ENCODE measurements around the gene GABBR1.

Gene GABBR1

GRCh38 chr6:29561606-29562181 is 71.3 kb downstream of the GABBR1 start:
- no peak for DNase-seq

- DNase-seq: no peak
These were observed 71.9 kb downstream of the GABBR1 start for GRCh38 chr6:29561091-29561490.

- no peak for DNase-seq
These were observed 73.3 kb downstream of the GABBR1 start, which contains the start of gene UBD for GRCh38 chr6:29559524-29560287. UBD (minus strand) TSS chr6:29559732; CDS start chr6:29559701, 31 bp downstream.

GRCh38 chr6:29558439-29559079 is 74.4 kb downstream of the GABBR1 start:
- no peak for DNase-seq

DNA sequence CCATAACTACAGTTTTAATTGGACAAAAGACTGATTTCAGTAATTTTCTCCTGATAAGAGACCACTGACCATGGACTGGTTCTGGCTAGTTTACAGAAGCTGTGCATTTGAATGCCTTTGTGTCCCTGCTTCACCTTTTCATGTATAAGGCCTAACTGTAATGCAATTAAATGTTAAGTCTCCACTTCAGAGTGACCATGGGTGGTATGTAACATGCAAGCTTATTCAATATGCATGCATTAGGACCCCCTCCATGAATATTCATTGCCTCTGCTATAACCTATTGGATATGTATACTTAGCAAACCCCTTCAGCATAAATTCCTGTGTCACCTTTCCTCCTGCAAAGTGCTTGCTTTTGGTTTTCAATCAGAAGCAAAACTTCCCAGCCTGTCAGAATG is 75.7 kb downstream of the GABBR1 start:
- no peak for DNase-seq

- DNase-seq: no peak
These were observed 78.2 kb downstream of the GABBR1 start for GRCh38 chr6:29554764-29555163.

DNA sequence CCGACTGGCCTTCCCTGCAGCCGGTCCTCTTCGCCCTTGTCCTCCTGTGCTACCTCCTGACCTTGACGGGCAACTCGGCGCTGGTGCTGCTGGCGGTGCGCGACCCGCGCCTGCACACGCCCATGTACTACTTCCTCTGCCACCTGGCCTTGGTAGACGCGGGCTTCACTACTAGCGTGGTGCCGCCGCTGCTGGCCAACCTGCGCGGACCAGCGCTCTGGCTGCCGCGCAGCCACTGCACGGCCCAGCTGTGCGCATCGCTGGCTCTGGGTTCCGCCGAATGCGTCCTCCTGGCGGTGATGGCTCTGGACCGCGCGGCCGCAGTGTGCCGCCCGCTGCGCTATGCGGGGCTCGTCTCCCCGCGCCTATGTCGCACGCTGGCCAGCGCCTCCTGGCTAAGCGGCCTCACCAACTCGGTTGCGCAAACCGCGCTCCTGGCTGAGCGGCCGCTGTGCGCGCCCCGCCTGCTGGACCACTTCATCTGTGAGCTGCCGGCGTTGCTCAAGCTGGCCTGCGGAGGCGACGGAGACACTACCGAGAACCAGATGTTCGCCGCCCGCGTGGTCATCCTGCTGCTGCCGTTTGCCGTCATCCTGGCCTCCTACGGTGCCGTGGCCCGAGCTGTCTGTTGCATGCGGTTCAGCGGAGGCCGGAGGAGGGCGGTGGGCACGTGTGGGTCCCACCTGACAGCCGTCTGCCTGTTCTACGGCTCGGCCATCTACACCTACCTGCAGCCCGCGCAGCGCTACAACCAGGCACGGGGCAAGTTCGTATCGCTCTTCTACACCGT is 79.5 kb downstream of the GABBR1 start:
- DNase-seq: no peak

DNA sequence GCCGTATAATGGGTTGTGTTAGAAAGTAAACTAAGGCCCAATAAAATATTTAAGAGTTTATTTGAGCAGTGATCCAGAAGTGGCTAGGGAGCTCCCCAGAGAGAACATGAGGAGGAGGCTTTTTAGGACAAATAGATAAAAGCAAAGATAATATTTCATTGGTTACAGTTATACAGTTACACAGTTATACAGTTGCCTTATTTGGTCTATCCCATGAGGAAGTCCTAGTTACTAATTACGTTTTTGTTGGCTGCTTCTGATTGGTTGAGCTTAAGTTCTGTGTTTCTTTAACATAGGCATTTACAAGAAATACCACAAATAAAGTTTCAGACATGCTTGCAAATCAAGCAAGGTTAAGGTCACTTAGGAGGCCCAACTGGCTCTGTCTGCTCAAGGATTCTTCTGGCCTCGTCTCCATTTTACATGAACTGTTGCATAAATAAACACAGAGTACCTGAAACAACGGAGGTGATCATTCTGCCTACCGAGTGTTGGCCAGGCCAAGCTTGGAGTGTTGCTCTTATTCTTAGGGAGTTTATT is 80.4 kb downstream of the GABBR1 start:
- no peak for DNase-seq

DNA sequence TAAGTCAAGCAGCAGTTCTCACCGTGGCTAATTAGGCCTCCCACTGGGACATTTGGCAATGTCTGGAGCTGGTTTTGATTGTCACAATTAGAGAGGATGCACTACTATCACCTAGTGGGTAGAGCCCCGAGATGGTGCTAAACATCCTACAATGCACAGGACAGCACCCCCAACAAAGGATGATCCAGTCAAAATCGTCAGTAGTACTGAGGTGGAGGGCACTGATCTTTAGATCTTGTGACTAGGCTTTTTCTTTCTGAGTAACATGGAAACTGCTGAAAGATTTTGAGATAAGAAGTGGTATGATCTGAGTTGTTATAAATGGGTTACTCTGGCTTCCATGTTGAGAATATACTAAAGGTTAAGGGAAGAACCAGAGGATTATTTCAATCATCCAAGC is 85.4 kb downstream of the GABBR1 start:
- DNase-seq: no peak

DNA sequence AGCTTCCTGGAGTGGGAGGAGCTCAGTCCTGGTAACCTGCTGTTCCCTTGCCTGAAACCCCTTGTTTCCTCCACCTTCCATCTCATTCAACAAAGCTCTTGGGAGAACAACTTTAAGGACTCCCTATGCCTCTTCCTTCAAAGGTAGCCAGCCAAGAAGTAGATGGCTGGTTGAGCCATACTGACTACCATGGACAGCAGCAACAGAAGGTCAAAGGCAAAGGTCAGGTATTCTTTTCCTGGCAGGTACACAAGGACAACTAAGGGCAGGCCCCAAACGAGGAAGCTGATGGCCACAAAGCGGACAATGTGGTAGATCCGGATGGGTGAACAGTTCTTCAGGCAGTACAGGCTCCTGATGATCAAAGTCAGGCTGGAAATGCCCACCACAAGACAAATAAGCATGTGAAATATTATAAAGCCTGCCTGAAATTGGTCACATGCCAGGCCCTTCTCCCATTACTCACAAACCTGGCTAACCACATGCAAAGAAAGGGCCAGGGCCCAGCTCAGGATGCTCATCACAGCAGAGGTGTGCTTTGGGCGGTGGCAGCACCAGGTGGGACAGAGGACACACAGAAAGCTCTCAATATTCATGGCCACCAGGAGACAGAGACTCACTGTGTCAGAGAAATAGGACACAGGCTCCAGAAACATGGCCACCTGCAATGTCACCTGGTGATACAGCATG is 95.1 kb downstream of the GABBR1 start:
- no peak for DNase-seq

DNA sequence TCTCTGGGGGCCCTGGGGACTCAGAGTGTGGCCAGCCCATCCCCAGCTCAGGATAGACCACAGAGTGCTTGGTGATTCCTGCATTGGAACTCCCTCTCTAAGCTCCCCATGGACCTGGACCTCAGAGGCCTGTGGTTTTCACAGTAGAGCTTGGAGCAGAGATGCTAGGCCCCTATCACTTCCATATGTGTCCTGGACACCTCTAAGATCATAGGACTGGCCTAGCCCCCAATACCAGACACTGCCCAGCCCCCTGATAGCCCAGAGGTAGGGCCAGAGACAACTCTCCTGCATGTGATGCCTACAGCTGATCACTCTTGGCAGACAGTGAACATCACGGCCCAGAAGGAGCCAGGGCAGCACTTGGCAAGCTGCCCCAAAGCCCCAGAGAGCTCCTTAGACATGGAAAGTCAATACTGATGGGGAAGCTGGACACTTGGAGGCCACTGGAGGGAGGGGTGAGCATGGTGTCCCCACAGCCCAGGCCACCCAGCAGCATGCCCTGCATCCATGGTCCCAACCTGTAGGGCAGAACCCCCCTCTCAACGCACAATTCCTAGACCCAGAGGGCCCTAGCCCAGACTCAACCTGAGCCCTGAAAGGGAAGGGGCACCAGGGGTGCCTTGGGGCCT is 100.5 kb downstream of the GABBR1 start:
- no peak for DNase-seq

DNA sequence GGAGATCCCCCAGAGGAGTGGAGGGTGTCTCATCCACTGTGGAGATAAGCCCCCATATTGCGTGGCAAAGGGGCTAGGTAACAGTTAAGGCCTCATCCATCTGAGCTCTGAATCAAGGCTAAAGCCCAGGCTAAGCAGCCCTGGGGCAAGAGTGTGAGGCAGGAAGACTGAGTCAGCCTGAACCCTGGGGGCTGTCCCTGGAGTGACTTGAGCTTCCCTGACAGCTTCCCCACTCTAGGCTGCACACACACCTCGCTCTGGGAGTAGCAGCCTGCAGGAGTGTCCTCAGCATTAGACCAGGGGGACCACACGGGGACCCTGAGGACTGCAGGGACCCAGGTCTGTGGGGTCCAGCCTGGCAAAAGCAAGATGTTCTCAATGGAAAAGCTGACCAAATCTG is 101.3 kb downstream of the GABBR1 start:
- no peak for DNase-seq

DNA sequence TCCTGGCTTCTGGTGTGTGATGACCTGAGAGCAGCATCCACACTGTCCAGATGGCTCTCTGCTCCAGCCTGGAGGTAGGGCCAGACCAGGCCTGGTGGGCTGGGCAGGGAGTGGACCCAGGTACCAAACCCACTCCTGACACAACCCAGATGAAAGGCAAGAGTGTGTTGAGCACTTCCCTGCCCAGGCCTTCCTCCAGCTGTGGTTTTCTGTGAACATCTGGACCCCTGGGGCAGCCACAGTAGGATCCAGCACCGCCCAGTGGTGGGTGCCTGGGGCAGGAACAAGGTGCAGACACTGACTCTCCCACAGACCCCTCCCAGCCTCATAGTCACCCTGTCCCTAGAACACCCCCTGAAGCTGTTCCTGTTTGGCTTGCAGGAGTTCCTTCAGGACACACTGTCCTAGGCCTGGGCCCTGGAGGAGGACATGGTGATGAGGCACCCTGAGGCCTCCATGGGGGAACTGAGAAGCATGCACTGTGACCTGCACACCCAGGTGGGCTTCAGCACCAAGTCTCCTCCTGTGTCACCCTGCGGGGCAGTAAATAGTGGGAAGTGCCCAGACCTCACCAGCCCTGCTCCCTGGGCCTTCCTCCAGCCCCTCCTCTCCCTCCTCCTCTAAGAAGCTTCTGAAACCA is 102.2 kb downstream of the GABBR1 start:
- DNase-seq: no peak

- no peak for DNase-seq
These were observed 103.0 kb downstream of the GABBR1 start for GRCh38 chr6:29529956-29530355.

DNA sequence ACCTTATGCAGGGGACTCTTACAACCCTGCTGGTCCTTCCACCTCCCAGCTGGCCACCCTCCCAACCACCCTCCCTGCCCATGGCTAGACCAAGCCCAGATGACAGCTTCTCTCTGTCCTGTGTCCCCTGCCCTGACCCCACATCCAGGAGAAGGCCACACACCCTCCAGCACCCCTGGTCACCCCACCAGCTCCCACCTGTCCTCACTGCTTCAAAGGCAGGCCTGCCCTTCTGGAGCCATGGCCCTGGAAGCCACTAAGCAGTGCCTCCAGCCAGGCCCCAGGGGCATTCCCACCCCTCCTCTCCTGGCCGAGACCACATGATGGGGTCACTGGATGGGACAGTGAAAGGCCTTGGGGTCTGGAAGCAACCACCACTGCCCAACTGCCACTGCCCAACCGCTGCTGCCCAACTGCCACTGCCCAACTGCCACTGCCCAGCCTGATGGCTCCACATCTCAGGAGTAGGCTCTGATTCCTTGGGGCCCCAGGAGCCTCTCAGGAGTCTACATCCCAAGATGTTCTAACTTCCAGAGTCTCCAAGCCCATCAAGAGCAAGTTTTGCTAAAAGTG is 103.9 kb downstream of the GABBR1 start:
- DNase-seq: no peak

- no peak for DNase-seq
These were observed 104.6 kb downstream of the GABBR1 start for GRCh38 chr6:29528300-29528931.

DNA sequence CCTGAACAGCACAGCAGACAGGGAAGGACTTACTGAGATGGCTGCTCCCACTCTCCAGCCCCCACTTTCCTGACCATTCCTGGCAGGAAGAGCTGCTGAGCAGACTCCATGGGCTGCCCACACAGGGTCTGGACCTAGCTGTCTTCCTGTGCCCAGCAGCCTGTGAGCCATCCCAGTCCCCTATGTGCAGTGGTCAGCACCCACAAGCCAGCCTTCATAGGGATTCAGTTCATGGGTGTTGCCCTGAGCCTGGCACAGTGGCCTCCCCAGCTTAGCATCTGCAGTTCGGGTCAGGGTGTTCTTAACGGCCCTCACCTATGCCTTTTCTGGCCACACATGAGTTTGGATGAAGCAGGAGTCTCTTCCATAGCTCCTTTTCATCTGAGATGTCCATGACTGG is 105.4 kb downstream of the GABBR1 start:
- DNase-seq: no peak

DNA sequence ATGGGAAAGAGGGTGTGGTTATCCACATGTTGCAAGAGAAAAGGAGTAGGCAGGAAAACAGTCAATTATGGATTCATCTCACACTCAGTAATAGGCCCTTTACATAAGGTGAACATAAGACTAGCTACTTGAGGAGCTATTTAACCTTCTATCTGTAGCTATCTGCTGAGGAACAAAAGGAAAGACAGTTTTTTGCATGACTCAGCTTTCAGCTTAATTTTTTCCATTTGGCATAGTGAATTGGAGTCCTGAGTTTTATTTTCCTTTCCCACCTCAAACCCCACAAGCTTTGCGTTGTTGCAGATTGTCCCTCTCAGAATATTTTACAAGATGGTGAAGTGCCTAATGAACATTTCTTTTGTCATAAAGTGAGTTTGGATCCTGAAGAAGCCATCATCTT is 105.9 kb downstream of the GABBR1 start:
- no peak for DNase-seq

DNA sequence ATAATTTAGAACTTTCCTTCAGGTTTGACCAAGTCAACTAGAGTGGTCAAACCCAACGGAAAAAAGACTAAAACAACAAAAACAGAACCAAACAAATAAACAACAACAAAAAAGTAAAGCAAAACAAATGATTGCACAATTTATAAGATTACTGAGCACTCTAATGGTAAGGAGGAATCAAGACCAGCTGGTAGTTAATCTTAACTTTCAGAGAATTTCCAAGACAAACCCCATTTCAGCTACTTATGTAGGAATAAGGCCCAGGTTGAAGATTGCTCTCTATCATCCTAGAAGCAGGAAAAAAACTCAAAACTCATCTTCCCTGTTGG is 107.7 kb downstream of the GABBR1 start:
- no peak for DNase-seq

DNA sequence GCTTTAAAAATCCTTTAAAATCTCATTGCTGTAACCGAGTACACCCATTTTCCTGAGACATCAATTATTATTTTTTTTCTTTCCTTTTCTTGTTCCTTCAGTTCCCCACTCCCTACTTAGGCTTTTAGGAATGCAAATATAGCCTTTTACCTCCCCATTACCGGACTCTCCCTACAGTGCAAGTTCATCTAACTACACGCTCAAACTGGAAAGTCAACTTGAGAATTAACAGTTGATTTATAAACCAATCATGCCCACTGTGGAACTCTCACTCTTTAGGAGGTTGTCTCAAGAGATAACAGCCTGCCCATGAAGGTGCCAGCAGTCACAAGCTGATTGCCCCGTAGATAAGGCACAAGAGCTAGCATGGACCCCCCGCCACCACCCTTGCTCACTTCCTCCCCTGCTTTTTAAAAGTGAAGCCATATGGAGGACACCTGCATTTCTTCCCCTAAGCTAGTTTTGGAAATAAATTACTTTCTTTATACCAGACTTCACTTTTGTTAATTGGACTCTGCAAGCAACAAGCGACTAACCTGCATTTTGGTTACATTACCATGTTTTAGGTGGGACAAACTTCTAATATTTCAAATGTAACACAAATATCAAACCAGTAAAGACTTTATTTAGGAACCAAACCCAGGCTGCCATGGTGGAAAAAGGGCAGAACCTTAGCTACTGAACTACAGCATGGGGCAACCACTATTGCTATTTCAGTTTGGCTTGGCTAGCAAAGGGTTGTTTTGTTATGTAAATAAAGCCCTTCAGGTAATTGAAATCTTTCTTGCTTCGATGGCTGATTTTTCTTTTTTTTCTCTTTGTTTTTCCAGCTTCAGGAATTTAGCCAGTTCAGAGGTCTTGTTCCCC is 108.3 kb downstream of the GABBR1 start:
- DNase-seq: no peak
